OCI-LY1 (cell line): ENCODE measurements around the gene CRYBB2.

Experiments used
- H2AFZ ChIP-seq: fragments of 200-600 bp; sonication (generic), shearing (Covaris generic); 2 replicates; pipeline ENCODE4 v1.6.0; 2014; ENCODE audit warnings: antibody characterized with exemption, mild to moderate bottlenecking, low read length
- H3F3A ChIP-seq: fragments of 200-600 bp; sonication (generic), shearing (Covaris generic); 2 replicates; pipeline ENCODE4 v1.6.0; 2014; ENCODE audit warnings: mild to moderate bottlenecking, antibody characterized with exemption, low read length, moderate library complexity; ENCODE audit not compliant: insufficient read depth
- H3K27ac ChIP-seq: fragments of 200-600 bp; sonication (generic); 2 replicates; pipeline ENCODE4 v1.5.1; 2014; ENCODE audit warnings: low read length, mixed run types, mild to moderate bottlenecking, low read depth; ENCODE audit not compliant: poor library complexity, severe bottlenecking
- H3K27me3 ChIP-seq: fragments of 200-600 bp; sonication (generic); 2 replicates; pipeline ENCODE4 v1.6.0; 2014; ENCODE audit warnings: antibody characterized with exemption, mild to moderate bottlenecking, low read length, moderate library complexity; ENCODE audit not compliant: insufficient read depth
- H3K36me3 ChIP-seq: fragments of 200-600 bp; sonication (generic); 2 replicates; pipeline ENCODE4 v1.6.1; 2014; ENCODE audit warnings: mild to moderate bottlenecking, antibody characterized with exemption, low read length, moderate library complexity, mixed read lengths; ENCODE audit not compliant: insufficient read depth
- H3K4me1 ChIP-seq: fragments of 200-600 bp; sonication (generic); 2 replicates; pipeline ENCODE4 v1.5.1; 2014; ENCODE audit warnings: mild to moderate bottlenecking, low read length, moderate library complexity; ENCODE audit not compliant: insufficient read depth, severe bottlenecking
- H3K4me2 ChIP-seq: fragments of 200-600 bp; sonication (generic), shearing (Covaris generic); 2 replicates; pipeline ENCODE4 v1.6.1; 2014; ENCODE audit warnings: low read length
- H3K4me3 ChIP-seq: fragments of 200-600 bp; sonication (generic); 2 replicates; pipeline ENCODE4 v1.5.1; 2014; ENCODE audit warnings: low read length, low read depth, mild to moderate bottlenecking, mixed read lengths; ENCODE audit not compliant: poor library complexity, severe bottlenecking
- H3K79me2 ChIP-seq: fragments of 200-600 bp; shearing (Covaris generic); 2 replicates; pipeline ENCODE4 v1.6.1; 2016; ENCODE audit warnings: mixed run types, low read length, mixed read lengths; ENCODE audit not compliant: insufficient read depth
- H3K9ac ChIP-seq: fragments of 200-600 bp; sonication (generic), shearing (Covaris generic); 2 replicates; pipeline ENCODE4 v1.6.1; 2014; ENCODE audit warnings: mild to moderate bottlenecking, low read length, mixed read lengths
- H3K9me2 ChIP-seq: fragments of 200-600 bp; sonication (generic), shearing (Covaris generic); 2 replicates; pipeline ENCODE4 v1.6.1; 2014; ENCODE audit warnings: low read depth, mild to moderate bottlenecking, low read length, mixed read lengths
- H3K9me3 ChIP-seq: fragments of 200-600 bp; shearing (Covaris generic); 2 replicates; pipeline ENCODE4 v1.6.1; 2014; ENCODE audit warnings: low read length, mixed read lengths
- H4K20me1 ChIP-seq: fragments of 200-600 bp; sonication (generic), shearing (Covaris generic); 2 replicates; pipeline ENCODE4 v1.6.0; 2016; ENCODE audit warnings: mild to moderate bottlenecking, low read length; ENCODE audit not compliant: insufficient read depth
- EZH2 ChIP-seq: fragments of 200-600 bp; sonication (generic), shearing (Covaris generic); IDR thresholded peaks from 2 replicates; pipeline ENCODE4 v1.8.0; 2017; ENCODE audit warnings: borderline replicate concordance, mixed run types, mild to moderate bottlenecking, antibody characterized with exemption, low read length, moderate library complexity, mixed read lengths
- TF ChIP-seq, protein P1 (sequence below): fragments of 200-600 bp; sonication (generic), shearing (Covaris generic); IDR thresholded peaks from 2 replicates; pipeline ENCODE4 v1.5.1; 2017; ENCODE audit warnings: mild to moderate bottlenecking, antibody characterized with exemption, low read length, moderate library complexity, mixed read lengths

CRYBB2 gene

DNA sequence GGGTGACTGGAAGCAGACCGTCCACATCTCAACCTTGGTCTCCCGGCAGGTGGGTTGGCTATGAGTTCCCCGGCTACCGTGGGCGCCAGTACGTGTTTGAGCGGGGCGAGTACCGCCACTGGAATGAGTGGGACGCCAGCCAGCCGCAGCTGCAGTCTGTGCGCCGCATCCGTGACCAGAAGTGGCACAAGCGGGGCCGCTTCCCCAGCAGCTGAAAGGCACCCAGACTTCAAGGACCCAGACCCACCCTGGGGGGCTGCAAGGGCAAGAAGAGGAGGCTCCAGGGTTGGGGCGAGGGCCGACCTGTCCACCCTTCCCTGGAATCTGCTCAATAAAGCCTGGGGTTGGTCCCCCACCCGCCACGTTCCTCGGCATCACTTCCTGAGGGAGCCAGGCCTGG, 12.4 kb upstream of the CRYBB2 start:
- Histone ChIP-seq H3K9ac (no peak overlapping the region), H3K27ac (no peak overlapping the region), H3K27me3 (no peaks in the 10 kb centered on the region), H3K9me2 (no peaks in the 10 kb centered on the region), H3K4me2 (no peak overlapping the region), H3K4me3 (no peak overlapping the region), H4K20me1 (no peaks in the 10 kb centered on the region), H3K36me3 (no peaks in the 10 kb centered on the region), H2AFZ (no peak overlapping the region), H3F3A (no peaks in the 10 kb centered on the region), H3K9me3 (no peaks in the 10 kb centered on the region), H3K4me1 (no peaks in the 10 kb centered on the region), H3K79me2 (no peaks in the 10 kb centered on the region)
- TF ChIP-seq, protein P1, sequence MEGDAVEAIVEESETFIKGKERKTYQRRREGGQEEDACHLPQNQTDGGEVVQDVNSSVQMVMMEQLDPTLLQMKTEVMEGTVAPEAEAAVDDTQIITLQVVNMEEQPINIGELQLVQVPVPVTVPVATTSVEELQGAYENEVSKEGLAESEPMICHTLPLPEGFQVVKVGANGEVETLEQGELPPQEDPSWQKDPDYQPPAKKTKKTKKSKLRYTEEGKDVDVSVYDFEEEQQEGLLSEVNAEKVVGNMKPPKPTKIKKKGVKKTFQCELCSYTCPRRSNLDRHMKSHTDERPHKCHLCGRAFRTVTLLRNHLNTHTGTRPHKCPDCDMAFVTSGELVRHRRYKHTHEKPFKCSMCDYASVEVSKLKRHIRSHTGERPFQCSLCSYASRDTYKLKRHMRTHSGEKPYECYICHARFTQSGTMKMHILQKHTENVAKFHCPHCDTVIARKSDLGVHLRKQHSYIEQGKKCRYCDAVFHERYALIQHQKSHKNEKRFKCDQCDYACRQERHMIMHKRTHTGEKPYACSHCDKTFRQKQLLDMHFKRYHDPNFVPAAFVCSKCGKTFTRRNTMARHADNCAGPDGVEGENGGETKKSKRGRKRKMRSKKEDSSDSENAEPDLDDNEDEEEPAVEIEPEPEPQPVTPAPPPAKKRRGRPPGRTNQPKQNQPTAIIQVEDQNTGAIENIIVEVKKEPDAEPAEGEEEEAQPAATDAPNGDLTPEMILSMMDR, result no peak
- no peak for TF ChIP-seq EZH2

DNA sequence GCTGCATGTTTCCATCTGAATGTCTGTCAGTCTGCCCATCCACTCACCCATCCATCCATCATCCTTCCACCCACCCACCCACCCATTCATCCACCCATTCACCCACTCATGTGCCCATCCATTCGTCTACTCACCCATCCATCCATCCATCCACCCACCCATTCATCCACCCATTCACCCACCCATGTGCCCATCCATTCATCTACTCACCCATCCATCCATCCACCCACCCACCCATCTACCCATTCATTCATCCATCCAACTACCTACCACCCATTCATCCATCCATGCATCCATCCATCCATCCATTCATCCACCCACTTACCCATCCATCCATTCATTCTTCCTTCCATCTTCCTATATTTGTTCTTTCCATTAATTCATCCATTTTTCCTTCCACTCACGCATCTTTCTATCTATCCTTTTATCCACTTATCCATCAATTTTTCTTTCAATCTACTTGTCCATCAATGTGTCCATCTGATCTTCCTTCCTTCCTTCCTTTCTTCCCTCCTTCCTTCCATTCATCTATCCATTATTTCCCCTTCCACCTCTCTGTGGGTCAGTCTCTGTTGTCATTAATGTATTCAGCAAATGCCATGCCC, 11.8 kb upstream of the CRYBB2 start:
- H3K4me3 ChIP-seq, result no peak overlapping the region
- no peak overlapping the region for H3K9ac ChIP-seq
- TF ChIP-seq, protein P1, result no peak
- no peak for TF ChIP-seq EZH2
- H3K4me2 ChIP-seq, result no peak overlapping the region
- no peaks in the 10 kb centered on the region for H3K9me2 ChIP-seq
- H3K27ac ChIP-seq, result no peak overlapping the region
- H3F3A ChIP-seq, result no peaks in the 10 kb centered on the region
- no peaks in the 10 kb centered on the region for H4K20me1 ChIP-seq
- no peaks in the 10 kb centered on the region for H3K36me3 ChIP-seq
- no peak overlapping the region for H2AFZ ChIP-seq
- H3K4me1 ChIP-seq, result no peaks in the 10 kb centered on the region
- no peaks in the 10 kb centered on the region for H3K27me3 ChIP-seq
- H3K9me3 ChIP-seq, result no peaks in the 10 kb centered on the region
- H3K79me2 ChIP-seq, result no peaks in the 10 kb centered on the region

DNA sequence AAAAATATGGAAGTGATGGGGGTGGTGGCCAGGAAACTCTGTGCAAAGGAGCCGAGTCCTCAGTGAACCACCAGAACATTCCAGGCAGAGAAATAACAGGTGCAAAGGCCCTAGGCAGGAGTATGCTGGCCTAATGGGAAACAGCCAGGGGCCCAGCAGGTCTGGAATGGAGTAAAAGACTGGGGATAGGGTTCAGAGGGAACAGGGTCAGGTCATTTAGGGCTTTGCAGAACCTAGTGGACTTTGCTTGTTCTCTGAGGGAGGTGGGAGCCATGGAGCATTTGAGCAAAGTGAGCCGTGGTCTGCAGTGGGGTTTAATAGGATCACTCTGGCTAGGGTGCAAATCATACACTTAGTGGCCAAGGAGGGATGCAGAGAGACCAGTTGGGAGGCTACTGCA, 11.1 kb upstream of the CRYBB2 start:
- no peaks in the 10 kb centered on the region for H4K20me1 ChIP-seq
- no peaks in the 10 kb centered on the region for H3K9me2 ChIP-seq
- H3K4me1 ChIP-seq, result no peaks in the 10 kb centered on the region
- no peaks in the 10 kb centered on the region for H3K27me3 ChIP-seq
- H3K36me3 ChIP-seq, result no peaks in the 10 kb centered on the region
- H3K9ac ChIP-seq, result no peak overlapping the region
- no peak overlapping the region for H3K27ac ChIP-seq
- H3F3A ChIP-seq, result no peaks in the 10 kb centered on the region
- no peaks in the 10 kb centered on the region for H3K79me2 ChIP-seq
- TF ChIP-seq, protein P1, result no peak
- no peak for TF ChIP-seq EZH2
- no peaks in the 10 kb centered on the region for H3K9me3 ChIP-seq
- no peak overlapping the region for H3K4me2 ChIP-seq
- no peak overlapping the region for H2AFZ ChIP-seq
- H3K4me3 ChIP-seq, result no peak overlapping the region
